GM19035 (cell line): ENCODE measurements around the gene TMEM247.
"Not testable (repeated sequence)": the region's sequence is repeated elsewhere in the genome, so short reads cannot be mapped to it uniquely, and the experiment has no call there.

Experiments used
- ATAC-seq: cut with Tn5 transposase; IDR thresholded peaks from one replicate; pipeline ENCODE4 v1.9.1; 2021; ENCODE audit not compliant: unreplicated experiment

The TMEM247 gene

DNA sequence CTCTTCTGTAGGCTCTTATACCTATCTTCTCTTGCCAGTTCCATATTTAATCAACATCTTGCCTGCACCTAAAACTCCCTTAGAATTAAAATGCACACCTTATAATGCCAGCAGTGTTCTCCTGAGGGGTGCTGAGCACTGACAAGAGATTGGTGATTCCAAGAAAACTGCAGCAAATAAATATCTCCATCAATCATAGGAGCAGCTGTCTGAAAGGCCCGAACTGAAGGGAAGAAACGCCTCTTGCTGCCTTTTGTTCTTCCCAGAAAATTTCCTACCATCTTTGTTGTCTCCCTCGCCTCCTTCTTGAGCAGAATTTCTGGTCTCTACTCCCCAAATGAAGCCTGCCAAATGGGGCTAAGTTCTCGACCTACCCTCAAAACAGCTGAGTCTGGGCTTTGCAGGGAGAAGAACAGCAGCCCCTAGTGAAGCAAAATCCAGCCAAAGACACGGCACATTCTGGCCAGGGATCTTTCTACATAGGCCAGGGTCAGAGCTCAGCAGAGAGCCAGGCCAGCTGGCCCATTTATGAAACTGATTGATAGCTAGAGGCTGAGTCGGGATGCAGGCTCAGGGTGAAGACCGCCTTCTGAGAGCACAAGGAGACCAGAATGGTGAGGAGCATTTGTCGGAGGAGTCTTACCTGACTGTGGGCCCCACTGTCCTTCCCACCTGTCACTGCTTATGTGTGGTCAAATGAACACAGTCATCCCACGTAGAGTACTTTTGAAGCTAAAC is 20.4 kb upstream of the TMEM247 start:
- no peak for ATAC-seq

DNA sequence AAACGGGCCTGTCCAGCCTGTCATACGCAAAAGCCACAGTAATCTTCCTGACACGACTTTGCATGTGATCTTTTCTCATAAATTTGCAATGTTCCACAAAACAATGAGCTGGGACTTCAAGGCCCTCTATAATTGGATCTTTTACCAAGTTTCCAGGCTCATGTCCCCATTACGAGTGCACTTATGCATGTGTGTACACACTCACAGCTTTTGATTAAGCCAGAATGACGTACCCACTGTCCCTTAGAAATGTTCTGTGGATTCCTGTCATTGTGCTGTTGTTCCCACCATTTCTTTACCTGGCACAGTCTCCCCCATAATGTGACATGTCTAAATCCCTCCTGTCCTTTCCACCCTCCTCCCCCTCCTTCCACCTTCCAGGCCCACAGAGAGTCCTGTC is 19.7 kb upstream of the TMEM247 start:
- no peak for ATAC-seq

DNA sequence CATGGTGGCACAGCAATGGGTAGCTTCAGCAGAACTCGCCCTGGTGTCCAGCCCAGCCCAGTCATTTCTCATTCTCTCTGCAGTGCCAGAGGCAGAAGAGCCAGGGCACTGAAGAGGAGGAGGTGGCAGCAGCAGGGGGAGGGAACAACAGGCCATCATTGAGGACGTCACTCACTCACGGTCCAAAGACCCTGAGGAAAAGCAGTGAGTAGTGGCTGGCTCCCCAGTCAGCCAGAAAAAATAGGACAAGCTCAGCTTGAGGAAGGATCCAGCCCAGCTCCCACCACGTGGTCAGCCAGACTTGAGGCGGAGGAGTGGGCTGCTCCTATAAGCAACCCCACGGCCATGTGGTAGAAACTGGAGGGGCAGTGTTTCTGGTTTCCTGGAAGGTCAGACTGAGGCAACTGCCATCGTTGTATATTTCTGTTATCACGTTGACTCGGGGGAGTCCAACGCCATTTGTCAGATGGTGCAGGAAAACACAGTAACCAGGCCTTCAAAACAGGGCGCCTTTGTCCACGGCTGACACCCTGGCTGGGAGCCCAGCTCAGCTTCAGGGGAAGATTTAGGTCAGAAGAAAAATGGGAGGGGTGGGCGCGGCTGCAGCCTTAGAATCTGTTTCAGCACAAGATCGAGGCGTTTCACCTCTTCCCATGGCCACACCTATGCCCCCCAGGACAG is 19.0 kb upstream of the TMEM247 start:
- ATAC-seq: no peak

- peak; percentile 67 for ATAC-seq
These were observed 18.2 kb upstream of the TMEM247 start for GRCh38 chr2:46461011-46461674.

- peak; percentile 38 for ATAC-seq
These were observed 17.6 kb upstream of the TMEM247 start for GRCh38 chr2:46461709-46462171.

DNA sequence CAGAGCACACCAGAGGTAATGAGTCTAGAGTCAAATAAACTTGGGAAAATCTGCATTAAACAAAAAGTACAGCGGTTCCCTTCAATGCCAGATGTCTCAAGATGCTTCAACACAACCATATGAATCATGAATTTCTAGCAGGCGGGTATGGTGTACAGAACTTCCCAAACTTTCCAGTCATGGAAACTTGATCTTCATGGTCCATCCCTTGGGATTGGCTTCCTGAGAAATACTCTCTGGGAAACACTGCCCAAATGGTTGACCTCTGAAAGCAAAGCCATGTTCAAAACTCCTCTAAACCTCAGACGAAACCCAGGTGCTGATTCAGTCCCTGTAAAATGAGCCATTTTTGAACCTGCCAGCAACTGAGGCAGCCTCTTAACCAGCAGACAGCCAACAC is 16.4 kb upstream of the TMEM247 start:
- no peak for ATAC-seq

DNA sequence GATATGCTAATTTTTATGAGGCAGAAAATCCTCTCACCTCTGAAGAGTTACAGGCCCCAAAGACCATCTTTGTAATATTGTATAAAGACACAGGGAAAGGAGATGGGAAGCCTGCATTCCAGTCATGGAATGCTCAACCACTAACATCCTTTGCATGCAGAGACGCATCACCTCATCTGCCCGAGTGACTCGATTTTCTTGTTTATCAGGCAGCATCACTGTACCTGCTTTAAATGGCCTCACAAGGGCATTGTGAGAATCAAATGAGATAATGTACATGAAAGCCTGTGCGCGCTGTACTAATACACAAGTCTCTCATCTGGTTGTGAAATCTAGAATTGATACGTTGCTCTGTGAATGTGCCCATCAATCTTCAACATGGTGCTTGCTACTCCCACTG is 10.2 kb upstream of the TMEM247 start:
- ATAC-seq: no peak

GRCh38 chr2:46469700-46470099 is 9.7 kb upstream of the TMEM247 start:
- no peak for ATAC-seq

GRCh38 chr2:46470114-46470628 is 9.2 kb upstream of the TMEM247 start:
- ATAC-seq: no peak

DNA sequence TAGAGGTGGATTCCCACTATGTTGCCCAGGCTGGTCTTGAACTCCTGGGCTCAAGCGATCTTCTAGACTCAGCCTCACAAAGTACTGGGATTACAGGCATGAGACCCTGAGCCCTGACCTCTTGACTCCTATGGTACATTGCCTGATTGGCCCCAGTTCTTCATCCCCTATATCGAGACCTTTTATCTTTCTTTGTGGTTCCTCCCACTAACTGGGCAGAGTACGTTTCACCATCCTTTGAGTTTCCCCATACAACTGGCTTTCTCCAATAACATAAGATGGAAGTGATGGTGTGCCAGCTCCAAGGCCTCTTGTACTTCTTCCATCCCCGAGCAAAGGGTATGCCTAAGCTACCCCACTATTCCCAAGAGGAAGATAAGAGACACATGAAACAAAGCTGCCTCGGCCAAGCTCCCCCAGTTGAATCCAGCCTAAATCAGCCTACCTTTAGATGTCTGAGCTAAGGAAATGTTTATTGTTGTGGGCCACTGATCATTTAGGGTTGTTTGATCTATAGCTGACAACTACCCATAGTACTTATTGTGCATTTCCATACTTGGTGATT is 8.3 kb upstream of the TMEM247 start:
- no peak for ATAC-seq

- ATAC-seq: no peak
These were observed 7.7 kb upstream of the TMEM247 start for GRCh38 chr2:46471697-46472096.

DNA sequence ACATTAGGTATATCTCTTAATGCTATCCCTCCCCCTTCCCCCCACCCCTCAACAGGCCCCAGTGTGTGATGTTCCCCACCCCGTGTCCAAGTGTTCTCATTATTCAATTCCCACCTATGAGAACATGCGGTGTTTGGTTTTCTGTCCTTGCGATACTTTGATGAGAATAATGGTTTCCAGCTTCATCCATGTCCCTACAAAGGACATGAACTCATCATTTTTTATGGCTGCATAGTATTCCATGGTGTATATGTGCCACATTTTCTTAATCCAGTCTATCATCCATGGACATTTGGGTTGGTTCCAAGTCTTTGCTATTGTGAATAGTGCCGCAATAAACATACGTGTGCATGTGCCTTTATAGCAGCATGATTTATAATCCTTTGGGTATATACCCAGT is 7.2 kb upstream of the TMEM247 start:
- not testable (repeated sequence) for ATAC-seq

DNA sequence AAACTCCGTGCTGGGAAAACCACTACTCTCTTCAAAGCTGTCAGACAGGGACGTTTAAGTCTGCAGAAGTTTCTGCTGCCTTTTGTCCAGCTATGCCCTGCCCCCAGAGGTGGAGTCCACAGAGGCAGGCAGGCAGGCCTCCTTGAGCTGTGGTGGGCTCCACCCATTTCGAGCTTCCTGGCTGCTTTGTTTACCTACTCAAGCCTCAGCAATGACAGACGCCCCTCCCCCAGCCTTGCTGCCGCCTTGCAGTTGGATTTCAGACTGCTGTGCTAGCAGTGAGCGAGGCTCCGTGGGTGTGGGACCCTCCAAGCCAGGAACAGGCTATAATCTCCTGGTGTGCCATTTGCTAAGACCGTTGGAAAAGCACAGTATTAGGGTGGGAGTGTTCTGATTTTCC is 1.9 kb upstream of the TMEM247 start:
- ATAC-seq: not testable (repeated sequence)

GRCh38 chr2:46477925-46478324 is 1.4 kb upstream of the TMEM247 start:
- no peak for ATAC-seq

- ATAC-seq: no peak
These were observed 1.2 kb downstream of the TMEM247 start for GRCh38 chr2:46480562-46480961.

- ATAC-seq: no peak
These were observed 2.1 kb downstream of the TMEM247 start for GRCh38 chr2:46481198-46482193.

DNA sequence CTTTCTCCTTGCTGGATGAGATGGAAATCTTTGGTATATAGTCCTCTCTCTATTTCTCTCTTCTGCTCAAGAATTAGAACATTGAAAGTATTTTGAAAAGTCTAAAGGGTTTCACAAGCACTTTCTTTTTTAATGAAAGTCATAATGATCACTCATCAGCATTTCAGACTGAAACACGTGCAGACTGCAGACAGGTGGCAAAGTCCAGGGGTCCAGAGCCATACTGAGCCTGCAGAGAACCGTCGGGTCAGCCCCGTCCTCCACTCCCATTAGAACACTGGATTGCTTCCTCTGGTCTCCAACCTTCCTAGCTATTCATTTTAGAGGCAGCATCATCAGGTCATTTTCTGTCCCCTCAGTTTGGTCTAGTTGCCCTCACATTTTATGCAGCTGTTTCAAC is 3.1 kb downstream of the TMEM247 start:
- no peak for ATAC-seq

DNA sequence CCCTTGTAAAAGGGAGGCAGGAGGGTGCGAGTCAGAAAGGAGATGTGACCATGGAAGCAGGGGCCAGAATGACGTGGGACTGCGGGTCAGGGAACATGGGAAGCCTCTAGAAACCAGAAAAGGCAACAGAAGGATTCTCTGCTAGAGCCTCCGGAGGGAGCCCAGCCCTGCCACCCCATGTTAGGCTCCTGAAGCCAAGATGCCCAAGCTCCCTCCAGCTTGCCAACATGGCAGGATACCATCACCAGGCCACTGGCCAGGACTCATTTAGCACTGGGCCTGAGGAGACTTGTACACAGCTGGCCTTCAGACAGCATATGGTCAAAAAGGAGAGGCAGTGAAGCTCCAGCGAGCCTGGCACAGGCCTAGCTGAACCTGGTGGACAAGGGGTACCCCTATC is 5.6 kb downstream of the TMEM247 start:
- no peak for ATAC-seq

DNA sequence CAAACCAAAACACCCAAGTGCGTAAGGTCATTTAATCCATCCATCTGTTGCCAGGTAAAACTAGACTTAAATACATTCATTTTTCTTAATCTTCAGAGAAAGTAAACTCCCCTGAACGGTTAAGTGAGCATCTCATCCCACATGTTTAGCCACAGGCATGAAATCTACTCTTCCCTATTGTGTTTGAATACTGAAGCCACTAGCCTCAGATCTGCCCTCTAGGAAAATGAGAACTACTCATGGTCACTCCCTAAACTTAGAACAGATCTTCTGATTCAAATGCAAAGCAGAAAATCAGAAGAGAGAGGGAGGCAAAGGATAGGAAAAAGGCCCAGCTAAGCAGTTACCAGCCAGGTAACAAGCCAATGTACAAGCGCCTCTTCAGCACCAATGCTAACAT is 7.1 kb downstream of the TMEM247 start:
- ATAC-seq: no peak

- ATAC-seq: no peak
These were observed 8.4 kb downstream of the TMEM247 start for GRCh38 chr2:46487667-46488335.
